HG03432 (cell line): Measurements from ENCODE around the gene MBOAT7.
"Not testable (repeated sequence)": the region's sequence is repeated elsewhere in the genome, so short reads cannot be mapped to it uniquely, and the experiment has no call there.

Experiments
- ATAC-seq: cut with Tn5 transposase; IDR thresholded peaks from one replicate; pipeline ENCODE4 v1.9.1; 2021; ENCODE audit warnings: mild to moderate bottlenecking, moderate library complexity; ENCODE audit not compliant: unreplicated experiment

MBOAT7 gene

GRCh38 chr19:54189735-54190502 is 539 bp upstream of the MBOAT7 start:
- ATAC-seq, result peak; percentile 46

- ATAC-seq, result no peak
Observed at GRCh38 chr19:54188215-54188871, 1.0 kb downstream of the MBOAT7 start.

GRCh38 chr19:54186934-54187381 is 2.4 kb downstream of the MBOAT7 start:
- ATAC-seq, result no peak

GRCh38 chr19:54186351-54186750 is 3.0 kb downstream of the MBOAT7 start:
- ATAC-seq, result no peak

- ATAC-seq, result no peak
Observed at GRCh38 chr19:54183431-54183830, 5.9 kb downstream of the MBOAT7 start.

GRCh38 chr19:54181894-54182293 is 7.5 kb downstream of the MBOAT7 start:
- ATAC-seq, result not testable (repeated sequence)

GRCh38 chr19:54180691-54181091 is 8.7 kb downstream of the MBOAT7 start:
- no peak for ATAC-seq

- ATAC-seq, result no peak
Observed at GRCh38 chr19:54179921-54180461, 9.4 kb downstream of the MBOAT7 start.

- no peak for ATAC-seq
Observed at GRCh38 chr19:54179262-54179852, 10.0 kb downstream of the MBOAT7 start.

GRCh38 chr19:54178581-54179261 is 10.7 kb downstream of the MBOAT7 start:
- no peak for ATAC-seq

GRCh38 chr19:54173951-54174834 is 15.2 kb downstream of the MBOAT7 start:
- no peak for ATAC-seq

GRCh38 chr19:54173359-54173699 is 16.1 kb downstream of the MBOAT7 start:
- ATAC-seq, result no peak

GRCh38 chr19:54172471-54173358 is 16.7 kb downstream of the MBOAT7 start, which contains the start of gene TMC4:
TSS of gene TMC4 (minus strand) at chr19:54173160. CDS start at chr19:54173117, 43 bp downstream.
- ATAC-seq, result no peak

GRCh38 chr19:54171736-54172431 is 17.5 kb downstream of the MBOAT7 start:
- not testable (repeated sequence) for ATAC-seq

GRCh38 chr19:54169149-54169740 is 20.1 kb downstream of the MBOAT7 start:
- no peak for ATAC-seq

GRCh38 chr19:54168174-54168917 is 21.0 kb downstream of the MBOAT7 start:
- peak; percentile 63 for ATAC-seq

- no peak for ATAC-seq
Observed at GRCh38 chr19:54165222-54165621, 24.2 kb downstream of the MBOAT7 start.
